Panc1 (cell line): ENCODE data around the gene PROSER1. TPM values are rescaled to one million over a fixed set of nuclear protein-coding genes. Genes with fewer than 3 reads are reported as not detected.

ENCODE experiments used
- ATAC-seq: fragments of 200-7000 bp; cut with Tn5 transposase; 2 replicates; pipeline ENCODE4 v1.9.1; 2020; ENCODE audit warnings: mild to moderate bottlenecking, moderate library complexity
- BruUV-seq: library from RNA; stranded (reverse); fragments of 400-500 nt; replicated peaks from 2 replicates; lab custom pipeline; 2021; lab: Mats Ljungman, UMichigan
- CTCF ChIA-PET: fragments of 300-600 bp; sonication (Branson Sonifier 250); formaldehyde crosslinking; loops from one replicate; lab custom pipeline; 2022; ENCODE audit warnings: antibody characterized with exemption; lab: Charles Lee
- POLR2A ChIA-PET: fragments of 300-600 bp; sonication (Branson Sonifier 250); formaldehyde crosslinking; loops from one replicate; lab custom pipeline; 2022; ENCODE audit warnings: antibody characterized with exemption; lab: Charles Lee
- DNase-seq: peaks from one replicate; pipeline ENCODE4 v3.0.0-alpha.2; 2010; ENCODE audit warnings: low read depth, low spot score
- H3K27ac ChIP-seq: 2 replicates; pipeline ENCODE4 v1.5.1; 2011; ENCODE audit warnings: mild to moderate bottlenecking, low read length, inconsistent platforms
- H3K27me3 ChIP-seq: fragments of 200-500 bp; sonication (Bioruptor generic); 2 replicates; pipeline ENCODE4 v1.6.0; 2014; ENCODE audit warnings: low read length, inconsistent platforms; ENCODE audit not compliant: control insufficient read depth, insufficient read depth
- H3K36me3 ChIP-seq: fragments of 200-500 bp; sonication (Bioruptor generic); 2 replicates; pipeline ENCODE4 v1.5.1; 2014; ENCODE audit warnings: inconsistent platforms, mild to moderate bottlenecking, low read length, moderate library complexity; ENCODE audit not compliant: control insufficient read depth, insufficient read depth
- H3K4me1 ChIP-seq: 2 replicates; pipeline ENCODE4 v1.5.1; 2011; ENCODE audit warnings: inconsistent platforms, mild to moderate bottlenecking, low read length, moderate library complexity; ENCODE audit not compliant: control insufficient read depth, insufficient read depth
- H3K4me3 ChIP-seq, 2 experiments: 2 replicates each; pipeline ENCODE4 v1.5.1; 2011 to 2012; ENCODE audit warnings: low read depth in 2 of 2, low read length in 2 of 2, mild to moderate bottlenecking in 2 of 2, inconsistent platforms in 1 of 2, moderate library complexity in 1 of 2
- H3K9me3 ChIP-seq: fragments of 200-500 bp; sonication (Bioruptor generic); 2 replicates; pipeline ENCODE4 v1.5.1; 2014; ENCODE audit warnings: low read depth, mild to moderate bottlenecking, inconsistent platforms, low read length, moderate library complexity; ENCODE audit not compliant: control insufficient read depth, insufficient read depth
- CTCF ChIP-seq: fragments of 450-650 bp; IDR thresholded peaks from 2 replicates; pipeline ENCODE4 v1.5.1; 2017; ENCODE audit warnings: mild to moderate bottlenecking
- POLR2AphosphoS5 ChIP-seq: IDR thresholded peaks from 2 replicates; pipeline ENCODE4 v1.6.1; 2012; ENCODE audit warnings: mild to moderate bottlenecking, low read depth, low read length, moderate library complexity
- REST ChIP-seq, 2 experiments: IDR thresholded peaks; 2 replicates each; pipeline ENCODE4 v1.6.1; 2011 to 2012; ENCODE audit warnings: low read depth in 2 of 2, control low read depth in 1 of 2, low read length in 1 of 2, mild to moderate bottlenecking in 1 of 2, moderate library complexity in 1 of 2; ENCODE audit not compliant: insufficient read depth in 1 of 2
- SIN3A ChIP-seq: IDR thresholded peaks from 2 replicates; pipeline ENCODE4 v1.6.1; 2012; ENCODE audit warnings: low read depth, mild to moderate bottlenecking, low read length, moderate library complexity, borderline replicate concordance; ENCODE audit not compliant: insufficient read depth
- TCF7L2 ChIP-seq: IDR thresholded peaks from 2 replicates; pipeline ENCODE4 v1.6.1; 2011; ENCODE audit warnings: mild to moderate bottlenecking, low read depth, low read length, inconsistent platforms
- in situ Hi-C: cut with HindIII; loops from 2 replicates; pipeline ENCODE4 v1.10.0; 2016; ENCODE audit warnings: low sequenced_read_pairs, low pct_unique_long_range_greater_than_20kb
- intact Hi-C: fragments of 100-400 bp; cut with micrococcal nuclease; formaldehyde crosslinking; loops from one replicate; pipeline ENCODE4 v1.10.0; 2022; ENCODE audit not compliant: unreplicated experiment
- total RNA-seq: library from RNA; stranded (reverse); gene quantifications from one replicate; pipeline ENCODE4 v1.2.1, GENCODE V29; 2021; ENCODE audit not compliant: unreplicated experiment

The PROSER1 gene
- total RNA-seq, 1 experiment from 2014 or later = 24.7 TPM

GRCh38 chr13:39047560-39047959 is 9.7 kb upstream of the PROSER1 start:
- no peak for ATAC-seq
- intact Hi-C loops (no loop called here), in situ Hi-C loops (no loop called here)
- Histone ChIP-seq H3K27me3 (no peaks in the 10 kb centered on the region), H3K9me3 (no peaks in the 10 kb centered on the region), H3K27ac (no peak overlapping the region), H3K4me1 (no peaks in the 10 kb centered on the region), H3K36me3 (no peaks in the 10 kb centered on the region; the same call in 1 of the 2 replicates), H3K4me3 (no peak overlapping the region)
- TF ChIP-seq TCF7L2 (no peak), CTCF (no peak; the same call in 1 of the 2 replicates), SIN3A (no peak), REST (IDR thresholded peaks at IDR 0.05; ENCODE audit: insufficient read depth in 1 of 2, low read depth in 2 of 2, low read length in 1 of 2) (no peak), POLR2AphosphoS5 (no peak)
- no peak for DNase-seq
- CTCF ChIA-PET = no interaction called here
- POLR2A ChIA-PET = no interaction called here
- no TSS peak for BruUV-seq

- TF ChIP-seq POLR2AphosphoS5 (no peak), TCF7L2 (no peak), CTCF (no peak), REST (IDR thresholded peaks at IDR 0.05; ENCODE audit: insufficient read depth in 1 of 2, low read depth in 2 of 2, low read length in 1 of 2) (no peak), SIN3A (no peak)
- POLR2A ChIA-PET = interaction anchor here (0.6 kb wide), 1 partner anchor 613 kb away, joined by 8 read pairs; no protein-coding TSS in a partner anchor
- no peaks in the 10 kb centered on the region for H3K27me3 ChIP-seq
- no peak overlapping the region for H3K27ac ChIP-seq
- BruUV-seq = no TSS peak
- CTCF ChIA-PET = no interaction called here
- DNase-seq (no peak), ATAC-seq (no peak)
- in situ Hi-C loops (no loop called here), intact Hi-C loops (no loop called here)
- no peaks in the 10 kb centered on the region; the same call in none of the 2 replicates for H3K4me1 ChIP-seq
- H3K9me3 ChIP-seq = no peaks in the 10 kb centered on the region
- no peak overlapping the region for H3K4me3 ChIP-seq
- H3K36me3 ChIP-seq = no peaks in the 10 kb centered on the region
These were observed 6.6 kb upstream of the PROSER1 start for GRCh38 chr13:39044536-39044935.
